Germinal center (tissue), 1 donor: ENCODE data around the gene GTF2I.
"Not testable (repeated sequence)": the region's sequence is repeated elsewhere in the genome, so short reads cannot be mapped to it uniquely, and the experiment has no call there.

Experiments
- DNase-seq: peaks from one replicate; pipeline ENCODE4 v3.0.0; 2012; ENCODE audit warnings: mixed read lengths, low spot score

Gene GTF2I

DNA sequence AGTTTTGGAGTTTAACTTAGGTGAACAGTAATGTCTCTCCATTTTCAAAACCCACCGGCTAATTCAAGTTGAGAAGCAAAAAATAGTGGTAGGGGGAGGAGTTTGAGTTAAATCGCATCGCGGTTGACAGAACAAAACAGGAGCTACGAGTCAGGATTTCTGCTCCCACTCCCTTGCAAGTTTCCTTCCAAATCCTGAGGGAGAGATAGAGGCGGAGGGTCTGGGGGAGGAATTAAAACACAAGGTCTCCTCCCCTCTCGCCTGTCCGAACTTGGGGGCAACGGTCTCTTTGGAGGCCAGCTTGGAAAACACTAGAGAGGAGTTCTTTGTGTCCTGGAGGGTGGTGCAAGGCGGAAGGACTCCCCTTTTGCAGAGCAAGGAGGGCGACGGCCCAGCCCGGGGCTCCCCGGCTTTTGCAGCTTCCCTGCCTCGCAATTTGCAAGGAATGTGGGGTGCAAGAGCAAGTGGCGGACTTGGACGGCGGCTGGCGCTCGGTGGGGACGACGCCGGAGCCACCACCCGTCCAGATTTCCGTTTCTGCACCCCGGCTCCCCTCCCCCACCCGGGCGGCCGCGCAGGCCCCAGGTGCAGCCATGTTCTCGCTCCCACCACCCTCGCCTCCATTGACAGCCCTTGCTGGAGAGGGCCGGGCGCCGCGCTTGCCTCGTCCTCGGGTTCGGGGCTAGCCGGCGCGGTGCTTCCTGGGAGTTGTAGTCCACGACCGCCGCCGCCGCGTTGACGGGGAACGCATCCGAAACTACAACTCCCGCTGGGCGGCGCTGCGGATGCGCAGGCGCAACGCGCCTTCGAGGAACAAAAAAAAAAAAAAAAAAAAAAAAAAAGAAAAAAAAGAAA lies 454 bp upstream of the GTF2I start:
- peak; percentile 94 for DNase-seq

DNA sequence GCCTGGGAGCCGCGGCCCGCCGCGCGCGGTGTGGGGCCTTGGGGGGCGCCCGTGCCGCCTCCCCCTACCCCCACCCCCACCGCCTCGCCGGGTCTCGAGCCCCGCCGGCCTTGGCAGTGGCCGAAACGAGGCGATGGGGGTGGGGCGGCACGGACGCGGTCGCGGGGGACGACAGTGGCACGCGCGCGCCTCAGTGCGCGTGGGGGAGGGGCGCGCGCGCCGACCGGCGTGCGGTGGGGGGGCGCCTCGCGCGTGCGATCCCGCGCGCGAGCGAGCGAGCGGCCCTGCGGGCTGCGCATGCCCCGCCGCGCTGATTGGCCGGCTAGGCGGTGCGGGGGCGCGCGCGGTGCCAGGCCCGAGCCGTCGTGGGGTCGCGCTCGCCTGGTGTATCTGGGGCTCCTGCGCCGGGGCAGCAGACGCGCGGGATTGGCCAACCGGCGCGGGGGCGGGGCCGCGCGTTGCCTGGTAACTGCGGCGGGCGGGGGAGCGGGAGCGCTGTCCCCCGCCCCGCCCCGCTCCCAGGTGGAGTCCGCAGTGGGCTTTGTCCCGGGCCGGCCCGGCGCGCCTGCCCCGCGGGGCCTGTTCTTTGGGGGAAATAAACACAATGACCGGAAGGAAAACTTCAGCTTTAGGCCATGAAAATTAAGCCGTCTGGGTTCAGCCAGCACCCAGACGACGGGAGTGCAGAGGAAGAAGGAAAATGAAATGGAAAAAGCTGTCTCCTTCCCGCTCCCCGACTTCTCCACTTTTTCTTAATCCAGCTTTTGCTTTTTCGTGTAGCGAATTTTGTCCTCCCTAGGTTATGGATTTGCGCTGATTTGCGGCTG lies 873 bp downstream of the GTF2I start:
- peak; percentile 94 for DNase-seq

DNA sequence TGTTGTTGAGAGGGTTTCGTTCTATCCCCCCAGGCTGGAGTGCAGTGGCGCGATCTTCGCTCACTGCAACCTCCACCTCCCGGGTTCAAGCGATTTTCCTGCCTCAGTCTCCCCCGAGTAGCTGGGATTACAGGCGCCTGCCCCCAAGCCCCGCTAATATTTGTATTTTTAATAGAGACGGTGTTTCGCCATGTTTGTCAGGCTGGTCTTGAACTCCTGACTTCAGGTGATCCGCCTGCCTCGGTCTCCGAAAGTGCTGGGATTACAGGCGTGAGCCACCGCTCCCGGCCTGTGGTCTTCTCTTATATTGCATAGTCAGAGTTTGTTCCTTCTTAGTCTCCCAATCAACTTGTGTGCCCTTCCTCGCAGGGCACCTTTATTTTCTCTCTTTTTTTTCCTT lies 2.7 kb downstream of the GTF2I start:
- DNase-seq: not testable (repeated sequence)

DNA sequence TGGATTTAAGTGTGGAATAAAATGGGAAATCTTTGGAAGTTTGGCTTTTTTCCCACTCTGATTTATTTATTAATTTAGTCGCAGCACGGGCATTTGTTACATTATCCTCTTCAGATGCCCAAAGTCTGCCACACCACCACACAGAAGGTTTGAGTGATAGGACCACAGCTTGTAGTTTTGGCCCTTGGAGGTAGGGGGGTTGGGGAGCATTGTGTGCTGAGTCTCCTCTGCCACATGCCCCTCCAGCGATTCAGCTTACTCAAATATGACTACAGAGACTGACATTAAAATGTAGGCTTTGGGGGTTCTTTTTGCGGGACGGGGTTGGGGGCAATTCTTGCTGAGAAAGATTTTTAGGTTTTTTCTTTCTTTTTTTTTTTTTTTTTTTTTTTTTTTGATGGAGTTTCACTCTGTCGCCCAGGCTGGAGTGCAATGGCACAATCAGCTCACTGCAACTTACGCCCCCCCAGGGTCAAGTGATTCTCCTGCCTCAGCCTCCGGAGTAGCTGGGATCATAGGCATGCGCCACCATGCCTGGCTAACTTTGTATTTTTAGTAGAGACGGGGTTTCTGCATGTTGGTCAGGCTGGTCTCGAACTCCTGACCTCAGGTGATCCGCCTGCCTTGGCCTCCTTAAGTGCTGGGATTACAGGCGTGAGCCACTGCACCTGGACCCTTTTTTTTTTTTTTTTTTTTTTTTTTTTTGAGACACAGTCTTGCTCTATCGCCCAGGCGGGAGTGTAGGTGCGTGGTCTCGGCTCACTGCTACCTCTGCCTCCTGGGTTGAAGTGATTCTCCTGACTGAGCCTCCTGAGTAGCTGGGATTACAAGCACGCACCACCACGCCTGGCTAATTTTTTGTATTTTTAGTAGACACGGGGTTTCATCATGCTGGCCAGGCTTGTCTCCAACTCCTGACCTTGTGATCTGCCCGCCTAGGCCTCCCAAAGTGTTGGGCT lies 4.6 kb downstream of the GTF2I start:
- DNase-seq: peak; percentile 45

DNA sequence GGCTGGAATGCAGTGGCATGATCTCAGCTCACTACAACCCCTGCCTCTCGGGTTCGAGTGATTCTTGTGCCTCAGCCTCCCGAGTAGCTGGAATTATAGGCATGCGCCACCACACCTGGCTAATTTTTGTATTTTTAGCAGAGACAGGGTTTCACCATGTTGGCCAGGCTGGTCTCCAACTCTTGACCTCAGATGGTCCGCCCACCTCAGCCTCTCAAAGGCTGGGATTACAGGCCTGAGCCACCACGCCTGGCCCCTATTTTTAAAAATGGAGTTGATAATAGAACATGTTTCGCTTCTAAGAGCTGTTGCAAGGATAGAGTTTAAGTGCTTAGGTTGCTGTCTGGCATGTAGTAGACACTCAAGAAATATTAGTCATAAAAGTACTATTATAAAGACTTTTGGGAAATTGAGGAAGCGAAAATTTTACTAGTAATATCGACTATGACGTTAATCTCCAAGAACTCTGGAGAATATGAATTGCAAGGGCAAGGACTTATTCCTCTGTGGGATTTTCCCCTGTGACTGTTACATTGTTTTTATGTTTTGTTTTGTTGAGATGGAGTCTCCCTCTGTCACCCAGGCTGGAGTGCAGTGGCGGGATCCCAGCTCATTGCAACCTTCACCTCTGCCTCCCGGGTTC lies 7.9 kb downstream of the GTF2I start:
- DNase-seq: peak; percentile 13

DNA sequence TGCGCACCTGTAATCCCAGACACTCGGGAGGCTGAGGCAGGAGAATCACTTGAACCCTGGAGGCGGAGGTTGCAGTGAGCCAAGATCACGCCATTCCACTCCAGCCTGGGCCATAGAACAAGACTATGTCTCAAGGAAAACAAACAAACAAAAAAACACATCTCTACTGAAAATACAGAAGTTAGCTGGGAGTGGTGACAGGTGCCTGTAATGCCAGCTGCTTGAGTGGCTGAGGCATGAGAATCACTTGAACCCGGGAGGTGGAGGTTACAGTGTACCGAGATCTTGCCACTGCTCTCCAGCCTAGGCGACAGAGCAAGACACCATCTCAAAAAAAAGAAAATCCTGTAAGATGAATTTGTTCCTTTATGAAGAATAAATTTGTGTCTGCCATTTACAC lies 9.5 kb downstream of the GTF2I start:
- DNase-seq: not testable (repeated sequence)

DNA sequence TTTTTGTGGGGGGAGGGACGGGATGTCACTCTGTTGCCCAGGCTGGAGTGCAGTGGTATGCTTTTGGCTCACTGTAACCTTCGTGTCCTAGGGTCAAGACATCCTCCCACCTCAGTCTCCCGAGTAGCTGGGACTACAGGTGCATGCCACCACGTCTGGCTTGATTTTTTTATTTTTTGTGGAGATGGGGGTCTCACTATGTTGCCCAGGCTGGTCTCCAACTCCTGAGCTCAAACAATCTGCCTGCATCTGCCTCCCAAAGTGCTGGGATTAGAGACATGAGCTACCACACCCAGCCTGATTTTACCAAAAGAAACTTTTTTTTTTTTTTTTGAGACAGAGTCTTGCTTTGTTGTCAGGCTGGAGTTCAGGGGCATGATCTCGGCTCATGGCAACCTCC lies 10.0 kb downstream of the GTF2I start:
- DNase-seq: not testable (repeated sequence)

DNA sequence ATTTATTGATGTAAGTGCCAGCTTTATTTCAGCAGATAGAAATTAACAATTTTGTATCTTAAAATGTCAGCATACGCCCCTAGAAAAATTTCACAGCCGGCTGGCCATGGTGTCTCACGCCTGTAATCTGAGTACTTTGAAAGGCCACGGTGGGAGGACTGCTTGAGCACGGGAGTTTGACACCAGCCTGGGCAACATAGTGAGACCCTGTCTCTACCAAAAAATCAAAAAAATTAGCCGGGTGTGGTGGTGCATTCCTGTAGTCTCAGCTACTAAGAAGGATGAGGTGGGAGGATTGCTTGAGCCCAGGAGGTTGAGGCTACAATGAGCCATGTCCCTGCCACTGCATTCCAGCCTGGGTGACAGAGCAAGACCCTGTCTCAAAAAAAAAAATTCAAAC lies 14.1 kb downstream of the GTF2I start:
- no peak for DNase-seq

DNA sequence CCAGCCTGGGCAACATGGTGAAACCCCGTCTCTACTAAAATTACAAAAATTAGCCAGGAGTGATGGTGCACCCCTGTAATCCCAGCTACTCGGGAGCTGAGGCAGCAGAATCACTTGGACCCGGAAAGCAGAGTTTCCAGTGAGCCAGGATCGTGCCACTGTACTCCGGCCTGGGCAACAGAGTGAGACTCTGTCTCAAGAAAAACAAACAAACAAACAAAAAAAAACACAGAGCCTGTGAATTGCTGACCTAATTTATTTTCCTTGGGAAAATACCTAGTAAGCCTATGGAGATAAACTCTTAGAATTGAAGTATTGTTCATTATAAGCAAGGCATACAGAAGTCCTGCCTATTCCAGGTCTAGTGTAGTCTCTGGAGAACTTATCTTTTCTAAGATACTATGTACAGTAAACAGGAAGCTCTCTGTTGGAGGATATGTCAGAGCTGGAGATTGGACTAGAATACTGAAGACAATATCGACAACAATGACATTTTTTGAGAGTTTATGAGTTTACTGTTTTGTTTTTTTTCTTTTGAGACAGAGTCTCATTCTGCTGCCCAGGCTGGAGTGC lies 14.9 kb downstream of the GTF2I start:
- no peak for DNase-seq

DNA sequence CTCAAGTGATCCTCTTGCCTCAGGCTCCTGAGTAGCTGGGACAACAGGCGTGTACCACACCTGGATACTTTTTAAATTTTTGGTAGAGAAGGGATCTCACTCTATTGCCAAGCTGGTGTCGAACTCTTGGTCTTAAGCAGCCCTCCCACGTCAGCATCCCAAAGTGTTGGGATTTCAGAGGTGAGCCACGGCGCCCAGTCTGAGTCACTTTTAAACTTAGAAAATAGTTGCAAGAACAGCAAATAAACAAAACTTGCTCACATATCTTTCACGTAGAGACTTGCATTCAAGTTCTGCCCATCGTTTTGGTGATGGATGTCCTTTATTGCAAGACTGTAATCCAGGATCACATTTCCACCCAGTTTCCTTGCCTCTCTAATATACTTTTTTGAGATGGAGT lies 16.6 kb downstream of the GTF2I start:
- no peak for DNase-seq

DNA sequence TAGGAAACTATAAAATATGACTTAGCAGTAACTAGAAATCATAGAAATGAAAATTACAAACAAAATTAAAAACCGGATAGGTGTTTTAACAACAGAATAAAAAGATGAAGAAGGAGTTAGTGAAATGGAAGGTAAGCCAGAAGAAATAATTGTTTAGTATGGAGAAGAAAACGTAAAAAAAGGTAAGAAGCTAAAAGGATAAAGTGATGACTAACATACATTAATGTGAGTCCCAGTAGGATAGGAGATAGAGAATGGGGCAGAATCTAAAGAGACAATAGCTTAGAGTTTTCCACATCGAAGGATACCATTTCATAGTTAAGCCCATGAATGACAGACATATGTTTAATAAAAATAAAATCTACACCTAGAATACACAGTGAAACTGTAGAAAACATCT lies 25.3 kb downstream of the GTF2I start:
- no peak for DNase-seq

DNA sequence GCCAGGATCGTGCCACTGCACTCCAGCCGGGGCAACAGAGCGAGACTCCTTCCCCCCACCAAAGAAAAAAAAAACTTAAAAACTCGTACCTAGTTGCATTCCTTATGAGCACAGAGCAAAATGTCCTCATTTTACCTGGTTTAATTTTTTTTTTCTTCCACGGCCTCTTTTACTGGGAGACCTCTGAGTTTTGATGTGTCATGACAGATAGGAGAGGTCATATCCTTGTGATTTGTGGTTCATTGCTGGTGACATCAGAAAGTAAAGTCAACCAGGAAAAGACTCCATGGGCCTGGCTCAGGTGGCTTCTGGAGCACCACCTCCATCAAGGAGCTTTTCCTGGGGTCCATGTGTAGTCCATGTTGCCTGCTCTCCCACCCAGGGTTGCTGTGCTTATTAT lies 26.3 kb downstream of the GTF2I start:
- no peak for DNase-seq

DNA sequence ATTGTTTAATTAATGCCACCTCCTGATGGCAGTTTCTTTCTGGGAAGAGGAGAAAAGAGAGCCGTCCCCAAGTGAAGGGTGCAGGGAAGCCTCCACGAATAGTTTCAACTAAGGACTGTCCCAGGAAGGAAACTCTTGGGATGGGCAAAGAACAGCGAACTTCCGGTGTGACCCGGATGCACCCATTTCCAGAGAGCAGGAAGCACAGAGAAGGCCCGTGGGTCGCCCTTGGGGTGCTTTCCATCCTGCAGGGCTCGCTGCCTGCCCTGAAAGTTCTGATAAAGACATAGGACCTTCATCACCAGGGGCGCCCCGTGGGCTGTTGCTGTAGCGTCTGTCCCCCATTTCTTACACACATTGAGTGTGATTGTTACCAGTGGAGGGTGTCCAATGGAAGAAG lies 27.0 kb downstream of the GTF2I start:
- no peak for DNase-seq

DNA sequence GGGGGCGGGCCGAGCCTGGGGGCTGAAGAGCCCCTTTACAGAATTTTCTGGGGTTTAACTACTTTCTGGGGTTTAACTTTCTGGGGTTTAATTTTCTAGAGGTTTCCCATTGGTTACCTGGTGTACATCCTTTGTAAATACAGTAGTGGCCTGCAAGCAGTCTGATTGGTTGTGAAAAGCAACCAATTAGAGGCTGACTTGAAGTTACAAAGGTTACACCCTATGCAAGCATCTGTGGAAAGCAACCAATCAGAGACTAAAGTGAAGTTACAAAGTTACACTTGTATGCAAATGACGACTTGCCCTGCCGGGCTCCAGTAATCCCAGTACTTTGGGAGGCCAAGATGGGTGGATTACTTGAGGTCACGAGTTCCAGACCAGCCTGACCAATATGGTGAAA lies 27.4 kb downstream of the GTF2I start:
- no peak for DNase-seq

DNA sequence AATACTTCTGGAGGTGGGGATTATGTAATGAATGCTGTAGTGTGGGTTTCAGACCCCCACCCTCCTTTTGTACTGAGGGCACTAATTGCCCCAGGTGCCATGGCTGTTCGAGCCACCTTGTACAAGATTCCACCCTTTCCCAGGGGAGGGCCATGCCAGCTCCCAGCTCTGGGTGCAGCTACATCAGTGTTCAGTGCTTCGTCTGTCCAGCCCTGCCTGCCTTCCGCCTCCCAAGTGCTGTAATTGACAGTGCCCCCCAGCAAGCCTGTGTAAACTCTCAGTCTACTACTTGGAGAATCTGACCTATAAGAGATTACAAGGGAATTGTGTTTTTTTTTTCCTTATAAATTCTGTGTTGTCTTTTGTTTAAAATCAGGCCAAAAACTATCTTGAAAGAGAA lies 33.0 kb downstream of the GTF2I start:
- no peak for DNase-seq

DNA sequence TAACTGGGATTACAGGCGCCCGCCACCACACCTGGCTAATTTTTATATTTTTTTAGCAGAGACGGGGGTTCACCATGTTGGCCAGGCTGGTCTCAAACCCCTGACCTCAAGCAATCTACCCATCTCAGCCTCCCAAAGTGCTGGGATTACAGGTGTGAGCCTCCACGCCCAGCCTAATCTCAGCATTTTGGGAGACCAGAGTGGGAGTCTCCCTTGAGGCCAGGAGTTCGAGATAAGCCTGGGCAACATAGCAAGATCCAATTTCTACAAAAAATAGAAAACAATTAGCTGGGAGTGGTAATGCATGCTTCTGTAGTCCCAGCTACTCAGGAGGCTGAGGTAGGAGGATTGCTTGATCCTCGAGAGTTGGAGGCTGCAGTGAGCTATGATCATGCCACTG lies 46.9 kb downstream of the GTF2I start:
- not testable (repeated sequence) for DNase-seq

DNA sequence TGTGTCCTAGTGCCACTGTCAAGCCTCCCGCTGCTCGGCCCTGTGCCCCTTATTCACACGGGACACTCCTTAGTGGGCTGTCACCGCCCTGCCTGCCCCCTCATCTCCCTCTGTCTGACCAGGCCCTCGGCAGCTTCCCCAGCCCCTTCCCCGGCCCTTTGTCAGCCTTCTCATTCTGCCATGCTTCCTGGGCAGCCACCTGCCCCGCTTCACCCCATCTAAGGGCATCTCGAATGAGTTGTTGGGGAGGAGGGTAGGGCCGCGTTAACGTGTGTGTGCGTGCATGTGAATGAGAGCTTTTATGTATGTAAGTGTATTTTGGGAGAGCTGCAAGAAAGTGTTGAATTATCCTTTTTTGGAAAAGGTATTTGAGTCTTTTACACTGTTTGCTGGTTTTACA lies 49.7 kb downstream of the GTF2I start:
- no peak for DNase-seq

DNA sequence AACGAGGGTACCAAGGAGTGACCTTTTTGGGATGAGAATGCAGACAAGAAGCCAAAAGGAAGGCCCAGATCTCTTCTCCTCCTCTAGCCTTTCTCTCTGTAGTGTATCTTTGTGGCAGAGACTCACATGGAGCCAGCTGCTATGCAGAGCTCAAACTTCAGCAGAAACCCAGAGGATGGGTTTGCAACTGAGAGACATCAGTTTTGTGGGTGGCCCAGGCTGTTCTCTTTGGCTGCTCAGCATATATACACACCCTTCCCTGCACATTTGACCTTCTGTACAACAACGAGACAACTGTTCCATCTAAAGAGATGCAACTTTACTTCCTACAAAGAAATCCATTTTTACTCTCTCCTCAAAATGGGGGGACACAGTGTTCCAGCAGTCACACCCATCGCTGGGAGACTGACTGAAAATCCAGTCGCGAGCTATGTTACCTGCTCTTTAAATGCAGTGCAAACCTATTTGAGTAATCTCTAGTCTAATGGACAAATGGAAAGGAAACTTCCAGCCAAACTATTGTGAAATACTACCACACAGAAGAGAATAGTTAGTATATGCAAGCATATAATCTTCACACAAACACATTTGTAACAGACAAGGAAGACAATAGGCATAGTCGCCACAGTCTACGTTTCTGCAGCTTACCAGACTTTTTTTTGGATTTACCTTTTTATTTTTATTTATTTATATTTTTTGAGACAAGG lies 51.2 kb downstream of the GTF2I start:
- DNase-seq: no peak

DNA sequence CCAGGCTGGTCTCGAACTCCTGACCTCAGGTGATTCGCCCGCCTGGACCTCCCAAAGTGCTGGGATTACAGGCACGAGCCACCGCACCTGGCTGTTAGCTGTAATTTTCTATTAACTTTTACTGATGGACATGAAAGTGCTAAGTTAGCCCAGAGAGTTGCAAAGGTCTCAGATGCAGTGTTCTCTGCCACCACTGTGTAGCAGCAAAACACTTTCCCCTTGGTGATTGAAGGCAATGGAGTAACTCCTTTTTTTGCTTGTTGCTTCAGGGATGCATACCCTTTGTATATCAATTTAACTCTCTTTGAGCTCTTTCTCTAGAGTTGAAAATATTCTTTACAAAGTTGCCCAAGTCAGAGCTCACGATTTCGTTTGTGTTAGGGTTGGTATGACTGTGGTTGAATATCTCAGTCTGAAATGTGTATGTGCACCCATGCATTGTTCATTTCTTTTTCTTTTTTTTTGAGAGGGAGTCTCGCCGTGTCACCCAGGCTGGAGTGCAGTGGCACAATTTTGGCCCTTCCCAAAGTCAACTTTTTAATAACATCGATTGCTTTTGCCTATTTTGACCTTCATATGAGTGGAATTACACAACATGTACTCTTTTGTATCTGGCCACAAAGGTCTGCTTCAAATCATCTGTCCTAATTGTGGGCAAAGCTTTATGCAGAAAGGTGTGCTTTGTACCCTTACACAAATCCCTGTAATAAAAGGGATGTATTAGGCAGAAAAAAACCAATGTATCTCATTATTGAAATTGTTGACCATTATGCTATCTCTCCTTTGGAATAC lies 52.6 kb downstream of the GTF2I start:
- no peak for DNase-seq

DNA sequence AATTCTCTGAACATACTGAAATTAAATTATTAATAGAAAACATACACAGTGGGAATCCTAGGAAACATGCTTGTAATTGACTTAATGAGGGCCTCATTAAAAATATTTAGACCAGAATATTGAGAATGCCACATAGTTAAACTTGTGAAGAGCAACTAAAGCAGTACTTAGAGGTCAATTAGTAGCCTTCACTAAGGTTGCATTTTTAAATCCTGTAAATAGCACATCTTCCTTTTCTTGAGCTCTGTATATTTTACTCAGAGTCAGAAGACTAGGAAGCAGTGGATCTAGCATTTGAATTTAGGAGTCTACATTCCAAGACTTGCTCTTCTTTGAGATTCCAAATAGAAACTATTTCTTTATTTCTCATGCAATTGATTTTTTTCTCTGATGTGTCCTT lies 56.0 kb downstream of the GTF2I start:
- no peak for DNase-seq
